Activated T-cell treated with anti-CD3 and anti-CD28 coated beads, Interleukin-2, amount 50 U/mL, for 48 hours (primary cell): ENCODE measurements around the gene PRKCH.

ENCODE experiments used
- DNase-seq, 2 experiments: peaks; one replicate each; pipeline ENCODE4 v3.0.0-alpha.2; 2020

The PRKCH gene

GRCh38 chr14:61476754-61477410 is 155.5 kb downstream of the PRKCH start:
- peak in 1 of 2 experiments; percentile 60 for DNase-seq

- peak; percentile 68 for DNase-seq
These were observed 156.5 kb downstream of the PRKCH start for GRCh38 chr14:61477712-61478462.

DNA sequence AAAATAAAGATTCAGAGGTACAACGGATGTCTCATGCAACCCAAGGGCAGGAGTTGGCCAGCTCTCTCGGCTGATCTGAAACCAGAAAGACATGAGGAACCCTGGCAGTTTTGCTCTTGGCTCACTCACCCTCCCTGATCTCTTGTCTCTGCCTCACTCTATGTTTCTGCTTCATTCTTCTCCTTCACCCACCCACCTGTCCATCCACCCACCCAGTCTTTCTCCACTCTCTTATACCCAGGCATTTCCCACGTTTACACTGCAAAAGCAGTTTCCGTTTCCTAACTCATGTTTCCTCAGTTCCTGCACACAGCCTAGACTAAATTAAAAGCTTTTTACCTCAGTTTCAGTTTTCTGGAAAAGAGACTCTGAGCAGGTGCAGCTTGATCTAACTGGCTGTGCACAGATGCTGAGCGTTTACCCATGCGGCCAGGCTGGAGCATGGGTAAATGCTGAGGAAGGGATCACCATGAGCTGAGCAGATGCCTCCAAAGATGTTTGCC is 157.6 kb downstream of the PRKCH start:
- DNase-seq: peak; percentile 54 to 60

GRCh38 chr14:61479746-61480502 is 158.5 kb downstream of the PRKCH start:
- no peak for DNase-seq

DNA sequence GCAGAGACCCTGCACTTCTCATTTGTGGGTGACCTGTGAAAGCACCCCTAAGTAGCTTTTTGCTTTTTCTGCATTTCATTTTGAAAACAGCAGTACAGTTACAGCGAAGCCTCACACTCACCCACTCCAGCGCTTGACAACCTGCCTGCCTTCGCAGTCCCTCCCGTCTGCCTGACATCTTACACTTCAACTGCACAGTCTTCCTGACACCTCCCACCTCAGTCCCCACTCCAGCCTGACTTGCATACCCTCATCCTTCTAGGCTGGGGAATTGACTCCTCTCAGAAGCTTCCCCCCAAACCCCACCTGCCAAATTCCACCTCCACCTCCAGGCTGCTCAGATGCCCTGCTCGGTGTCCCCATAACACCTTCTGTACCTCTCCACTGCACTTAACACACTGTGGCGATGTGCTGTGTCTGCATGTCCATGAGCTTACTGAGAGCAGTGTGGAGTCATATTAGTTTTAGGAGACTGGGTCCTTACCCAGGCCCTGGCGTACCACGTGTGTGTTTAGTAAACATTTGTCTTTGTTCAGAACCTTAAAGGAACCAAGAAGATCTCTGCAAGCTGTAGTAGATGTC is 159.4 kb downstream of the PRKCH start:
- no peak for DNase-seq

- no peak for DNase-seq
These were observed 160.3 kb downstream of the PRKCH start for GRCh38 chr14:61481701-61482100.

- DNase-seq: no peak
These were observed 161.2 kb downstream of the PRKCH start for GRCh38 chr14:61482348-61483206.

DNA sequence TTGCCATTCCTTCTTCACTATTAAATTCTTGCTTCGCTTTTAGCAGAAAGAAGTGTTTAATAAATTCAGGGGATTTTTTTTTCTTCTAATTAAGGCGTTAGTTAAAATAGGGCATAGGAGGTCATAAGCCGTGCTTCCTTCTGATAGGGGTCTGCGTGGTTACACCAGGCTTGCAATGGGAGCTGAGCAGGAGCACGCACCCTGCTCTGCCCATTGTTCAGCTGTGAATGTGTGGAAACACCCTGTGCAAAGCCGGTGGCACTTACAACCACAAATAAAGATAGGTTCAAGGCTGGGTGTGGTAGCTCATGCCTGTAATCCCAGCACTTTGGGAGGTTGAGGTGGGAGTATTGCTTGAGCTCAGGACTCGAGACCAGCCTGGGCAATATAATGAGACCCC is 162.1 kb downstream of the PRKCH start:
- DNase-seq: no peak

DNA sequence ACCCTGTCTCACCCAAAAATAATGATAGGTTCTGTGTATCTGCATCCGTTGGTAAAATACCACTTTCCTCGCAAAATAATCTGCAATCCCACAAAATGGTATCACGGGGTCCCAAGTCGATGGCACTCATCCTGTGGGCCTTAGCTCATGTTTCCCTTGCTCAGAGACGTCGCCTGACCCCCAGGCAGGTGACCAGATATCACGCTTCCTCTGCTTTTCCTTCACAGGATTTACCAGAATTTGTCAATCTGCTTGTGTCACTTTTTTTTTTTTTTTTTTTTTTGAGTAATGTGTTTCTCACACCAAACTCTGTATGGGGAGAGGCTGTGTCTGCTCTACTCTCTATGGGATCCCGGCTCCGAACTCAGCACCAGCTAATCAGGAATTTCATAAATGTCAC is 162.7 kb downstream of the PRKCH start:
- DNase-seq: no peak

- no peak for DNase-seq
These were observed 163.6 kb downstream of the PRKCH start for GRCh38 chr14:61484826-61485584.

GRCh38 chr14:61485661-61486060 is 164.3 kb downstream of the PRKCH start:
- no peak for DNase-seq

- no peak for DNase-seq
These were observed 165.6 kb downstream of the PRKCH start for GRCh38 chr14:61486930-61487495.

- DNase-seq: no peak
These were observed 167.3 kb downstream of the PRKCH start for GRCh38 chr14:61488417-61489401.

GRCh38 chr14:61489512-61489911 is 168.1 kb downstream of the PRKCH start:
- no peak for DNase-seq

DNA sequence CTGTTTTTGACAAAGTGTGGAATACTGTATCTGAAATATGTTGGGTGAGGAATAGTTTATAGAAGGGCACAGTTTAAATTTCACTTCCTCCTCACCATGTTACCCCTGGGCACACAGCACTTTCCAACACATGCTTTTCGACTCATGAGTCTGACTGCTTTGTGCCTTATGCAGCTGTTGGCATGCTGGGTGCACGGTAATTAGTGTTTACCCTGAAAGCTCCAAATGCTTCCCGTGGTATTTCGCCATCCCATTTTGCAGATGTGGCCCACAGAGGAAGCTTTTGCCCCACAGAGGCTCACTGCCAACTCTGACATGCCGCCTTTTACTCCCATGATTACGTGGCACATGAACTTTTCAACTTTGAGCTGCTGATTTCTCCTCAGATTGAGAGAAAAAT is 168.6 kb downstream of the PRKCH start:
- DNase-seq: no peak

- DNase-seq: no peak
These were observed 169.8 kb downstream of the PRKCH start for GRCh38 chr14:61491224-61491623.

DNA sequence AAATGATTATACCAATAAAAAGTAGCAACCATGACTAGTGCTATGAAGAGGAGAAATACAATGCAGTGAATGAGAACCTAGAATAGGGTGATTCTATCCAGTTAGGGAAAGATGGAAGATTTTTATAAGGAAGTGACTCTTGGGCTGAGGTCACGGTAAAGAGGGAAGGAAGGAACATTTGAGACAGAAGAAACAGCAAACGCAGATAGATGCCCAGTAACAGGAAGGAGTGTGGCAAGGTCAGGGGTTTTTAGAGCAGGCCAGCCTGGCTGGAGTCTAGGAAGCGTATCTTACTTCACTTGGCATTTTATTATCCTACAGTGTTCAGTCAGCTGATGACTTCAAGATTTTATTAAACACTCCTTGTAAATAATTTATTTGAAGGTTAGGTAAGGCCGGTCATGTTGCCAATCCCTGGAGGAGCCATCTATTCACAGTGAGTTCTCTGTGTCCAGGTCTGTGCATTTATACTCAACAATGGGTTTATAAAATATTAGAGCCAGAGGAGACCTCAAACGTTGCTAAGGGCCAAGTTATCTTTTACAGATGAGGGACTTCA is 170.6 kb downstream of the PRKCH start:
- no peak for DNase-seq

DNA sequence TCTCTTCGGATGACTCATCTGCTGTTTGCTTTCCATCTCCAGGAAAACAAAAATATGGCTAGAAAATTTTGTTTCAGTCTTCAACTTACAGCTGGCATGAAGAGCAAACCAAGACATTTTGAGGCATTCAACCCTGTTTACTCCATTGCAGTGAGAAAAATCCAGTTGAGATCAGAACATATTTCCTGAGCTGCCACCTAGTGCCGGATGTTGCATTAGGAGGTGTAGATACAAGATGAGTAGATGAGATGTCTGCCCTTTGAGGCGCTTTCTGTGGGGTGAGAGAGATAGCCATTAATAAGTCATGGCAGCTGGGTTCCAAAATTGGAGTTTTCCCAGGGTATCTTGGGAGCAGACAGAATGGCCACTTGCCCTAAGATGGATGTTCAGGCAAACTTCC is 171.1 kb downstream of the PRKCH start:
- DNase-seq: no peak

GRCh38 chr14:61493239-61493638 is 171.9 kb downstream of the PRKCH start:
- DNase-seq: no peak

DNA sequence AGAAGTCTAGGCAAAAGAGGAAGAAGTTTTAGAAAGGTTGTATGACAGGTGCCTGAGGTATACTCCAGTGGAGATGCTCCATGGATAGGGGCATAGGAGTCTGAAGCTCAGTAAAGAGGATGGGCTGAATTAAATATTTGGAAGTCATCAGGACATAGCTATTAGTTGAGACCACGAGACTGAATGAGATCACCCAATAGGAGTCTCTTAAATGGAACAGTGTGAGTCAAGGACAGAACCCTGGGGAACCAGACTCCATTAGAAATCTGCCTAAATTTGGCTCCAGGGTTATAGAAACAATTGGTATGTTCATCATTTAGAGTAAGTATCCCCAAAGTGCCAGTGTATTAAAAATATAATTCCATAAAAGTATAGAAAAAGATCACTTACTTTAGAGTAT is 172.6 kb downstream of the PRKCH start:
- DNase-seq: no peak
